ENCODE measurements around the gene DPP6. TPM values are rescaled to one million over a fixed set of nuclear protein-coding genes. Genes with fewer than 3 reads are reported as not detected.

The DPP6 gene
- total RNA-seq, 1 donor from 2014 or later, result 1.2 TPM

DNA sequence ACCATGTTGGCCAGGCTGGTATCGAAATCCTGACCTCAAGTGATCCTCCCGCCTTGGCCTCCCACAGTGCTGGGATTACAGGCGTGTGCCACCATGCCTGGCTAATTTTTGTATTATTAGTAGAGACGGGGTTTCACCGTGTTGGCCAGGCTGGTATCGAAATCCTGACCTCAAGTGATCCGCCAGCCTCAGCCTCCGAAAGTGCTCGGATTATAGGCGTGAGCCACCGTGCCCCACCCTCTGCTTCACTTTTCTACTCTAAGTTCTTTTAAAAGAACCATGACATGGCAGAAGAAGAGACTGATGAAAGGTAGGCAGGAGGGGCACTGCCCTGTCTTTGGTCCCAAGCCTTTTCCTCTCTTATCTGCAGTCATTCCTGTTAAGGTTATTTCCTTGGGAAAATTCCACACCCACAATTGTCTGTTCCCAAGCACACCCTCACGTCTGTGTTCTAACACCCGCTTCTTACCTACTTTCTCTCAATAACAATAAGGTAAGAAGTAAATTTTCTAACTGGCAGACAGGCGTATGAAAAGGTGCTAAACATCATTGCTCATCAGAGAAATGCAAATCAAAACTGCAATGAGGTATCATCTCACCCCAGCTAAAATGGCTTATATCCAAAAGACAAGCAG lies 291.7 kb downstream of the DPP6 start:
- TF ChIP-seq, protein P1, sequence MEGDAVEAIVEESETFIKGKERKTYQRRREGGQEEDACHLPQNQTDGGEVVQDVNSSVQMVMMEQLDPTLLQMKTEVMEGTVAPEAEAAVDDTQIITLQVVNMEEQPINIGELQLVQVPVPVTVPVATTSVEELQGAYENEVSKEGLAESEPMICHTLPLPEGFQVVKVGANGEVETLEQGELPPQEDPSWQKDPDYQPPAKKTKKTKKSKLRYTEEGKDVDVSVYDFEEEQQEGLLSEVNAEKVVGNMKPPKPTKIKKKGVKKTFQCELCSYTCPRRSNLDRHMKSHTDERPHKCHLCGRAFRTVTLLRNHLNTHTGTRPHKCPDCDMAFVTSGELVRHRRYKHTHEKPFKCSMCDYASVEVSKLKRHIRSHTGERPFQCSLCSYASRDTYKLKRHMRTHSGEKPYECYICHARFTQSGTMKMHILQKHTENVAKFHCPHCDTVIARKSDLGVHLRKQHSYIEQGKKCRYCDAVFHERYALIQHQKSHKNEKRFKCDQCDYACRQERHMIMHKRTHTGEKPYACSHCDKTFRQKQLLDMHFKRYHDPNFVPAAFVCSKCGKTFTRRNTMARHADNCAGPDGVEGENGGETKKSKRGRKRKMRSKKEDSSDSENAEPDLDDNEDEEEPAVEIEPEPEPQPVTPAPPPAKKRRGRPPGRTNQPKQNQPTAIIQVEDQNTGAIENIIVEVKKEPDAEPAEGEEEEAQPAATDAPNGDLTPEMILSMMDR (conservative IDR thresholded peaks at IDR 0.05; ENCODE audit: low read depth, low read length), result no peak

DNA sequence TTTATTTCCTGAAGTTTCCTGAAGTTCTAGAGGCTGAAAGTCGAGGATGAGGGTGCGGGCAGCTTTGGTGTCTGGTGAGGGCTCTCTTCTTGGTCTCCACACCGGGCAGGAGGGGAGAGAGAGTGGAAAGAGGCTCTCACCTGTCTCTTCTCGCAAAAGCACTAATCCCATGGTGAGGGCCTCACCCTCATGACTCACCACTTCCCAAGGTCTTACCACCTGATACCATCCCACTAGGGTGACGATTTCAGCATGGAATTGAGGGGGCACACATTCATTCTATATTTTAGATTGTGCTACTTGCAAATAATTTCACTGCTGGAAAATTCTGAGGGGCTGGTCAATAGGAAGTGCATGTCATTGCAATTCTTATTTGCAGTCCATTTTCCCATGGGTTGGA lies 292.9 kb downstream of the DPP6 start:
- TF ChIP-seq, protein P1 (conservative IDR thresholded peaks at IDR 0.05; ENCODE audit: low read depth, low read length), result no peak
- no peak for DNase-seq (ENCODE audit: low read depth)
- no peak overlapping the region for H3K4me3 ChIP-seq (ENCODE audit: low read depth, low read length)

More for the DNA sequence above, 291.7 kb downstream of the DPP6 start:
- no peak for DNase-seq (ENCODE audit: low read depth)
- no peak overlapping the region for H3K4me3 ChIP-seq (ENCODE audit: low read depth, low read length)

DNA sequence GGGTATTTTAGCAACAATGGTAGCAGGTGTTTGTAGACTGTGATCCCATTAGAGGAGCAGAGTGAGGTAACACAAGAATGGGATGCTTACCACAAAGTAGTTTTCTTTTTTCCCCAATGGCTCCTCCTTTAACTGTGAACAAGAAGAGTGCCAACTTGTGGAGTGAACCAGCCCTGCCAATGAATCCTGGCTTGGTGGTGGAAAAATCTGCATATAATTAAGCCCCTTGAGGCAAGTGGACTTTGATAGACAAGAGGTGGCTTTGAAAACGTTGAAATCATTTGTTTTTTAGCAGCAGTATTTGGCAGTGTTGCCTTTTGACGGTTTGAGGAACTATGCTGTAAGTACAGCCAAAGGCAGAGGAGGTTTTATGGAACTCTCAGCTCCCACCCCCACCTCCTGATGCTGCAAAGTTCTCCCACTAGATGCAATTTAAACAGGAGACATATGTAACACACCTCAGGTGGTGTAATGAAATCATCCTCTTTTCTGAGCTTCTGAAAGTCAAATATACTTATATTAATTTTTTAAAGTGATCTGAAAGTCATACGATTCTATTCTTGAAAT lies 295.6 kb downstream of the DPP6 start:
- TF ChIP-seq, protein P1 (conservative IDR thresholded peaks at IDR 0.05; ENCODE audit: low read depth, low read length), result no peak
- no peak overlapping the region for H3K4me3 ChIP-seq (ENCODE audit: low read depth, low read length)
- DNase-seq (ENCODE audit: low read depth), result no peak

DNA sequence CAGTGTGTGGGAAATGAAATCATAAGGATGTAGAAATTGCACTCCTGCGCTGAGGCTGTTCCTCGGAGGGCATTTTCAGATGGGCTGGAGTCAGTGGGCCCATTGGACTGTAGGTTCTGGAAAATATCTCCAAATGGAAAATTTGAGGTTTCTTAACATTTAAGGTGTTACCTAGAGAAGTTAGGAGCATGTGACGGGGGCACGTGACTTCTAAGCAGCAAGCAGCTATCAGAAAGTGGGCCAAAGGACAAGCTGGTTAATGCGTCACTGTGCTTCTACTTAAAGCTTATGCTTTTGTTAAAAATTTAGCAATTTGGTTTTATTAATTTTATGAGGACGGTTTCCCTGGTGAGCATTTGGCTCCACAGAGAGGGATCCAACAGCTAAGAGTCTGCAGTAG lies 298.7 kb downstream of the DPP6 start:
- TF ChIP-seq, protein P1 (conservative IDR thresholded peaks at IDR 0.05; ENCODE audit: low read depth, low read length), result no peak
- no peak overlapping the region for H3K4me3 ChIP-seq (ENCODE audit: low read depth, low read length)
- DNase-seq (ENCODE audit: low read depth), result no peak

DNA sequence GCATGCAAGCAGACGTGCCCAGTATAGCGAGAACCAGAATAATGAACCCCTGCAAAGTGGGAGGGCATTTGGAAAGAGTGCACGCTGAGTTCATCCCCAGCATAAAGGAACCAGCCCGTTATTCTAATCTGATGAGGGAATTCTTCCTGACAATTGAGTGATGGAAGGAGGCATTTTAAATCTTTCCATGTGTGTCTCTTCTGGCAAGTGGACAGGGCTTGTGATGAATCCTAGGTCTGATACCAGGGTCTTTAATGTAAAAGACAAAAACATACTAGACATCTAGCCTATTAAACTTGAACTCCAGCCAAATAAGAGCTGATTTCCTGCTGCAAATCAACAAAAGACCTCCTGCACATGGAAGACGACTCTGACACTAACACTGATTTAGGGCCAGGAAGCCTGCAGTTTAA lies 301.2 kb downstream of the DPP6 start:
- DNase-seq (ENCODE audit: low read depth), result no peak
- H3K4me3 ChIP-seq (ENCODE audit: low read depth, low read length), result no peak overlapping the region
- TF ChIP-seq, protein P1 (conservative IDR thresholded peaks at IDR 0.05; ENCODE audit: low read depth, low read length), result no peak

DNA sequence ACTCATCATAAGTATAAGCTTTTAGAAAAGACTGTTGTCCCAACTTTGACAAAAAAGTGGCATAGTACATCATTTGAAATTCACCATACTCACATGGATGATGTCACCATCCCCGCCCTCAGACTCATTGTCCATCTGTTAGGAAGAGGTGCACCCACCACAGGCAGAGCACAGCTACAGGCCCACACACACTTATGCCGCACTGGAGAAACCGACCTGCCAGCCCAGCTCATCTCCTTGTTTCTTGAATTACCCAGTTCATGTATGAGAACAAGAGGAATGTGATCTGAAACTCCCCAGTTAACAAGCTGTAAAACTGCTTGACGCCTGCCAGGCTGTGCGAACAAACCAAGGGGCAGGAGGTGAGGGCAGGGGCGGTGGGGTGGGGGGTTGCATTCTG lies 312.0 kb downstream of the DPP6 start:
- no peak overlapping the region for H3K4me3 ChIP-seq (ENCODE audit: low read depth, low read length)
- TF ChIP-seq, protein P1 (conservative IDR thresholded peaks at IDR 0.05; ENCODE audit: low read depth, low read length), result no peak
- DNase-seq (ENCODE audit: low read depth), result no peak

DNA sequence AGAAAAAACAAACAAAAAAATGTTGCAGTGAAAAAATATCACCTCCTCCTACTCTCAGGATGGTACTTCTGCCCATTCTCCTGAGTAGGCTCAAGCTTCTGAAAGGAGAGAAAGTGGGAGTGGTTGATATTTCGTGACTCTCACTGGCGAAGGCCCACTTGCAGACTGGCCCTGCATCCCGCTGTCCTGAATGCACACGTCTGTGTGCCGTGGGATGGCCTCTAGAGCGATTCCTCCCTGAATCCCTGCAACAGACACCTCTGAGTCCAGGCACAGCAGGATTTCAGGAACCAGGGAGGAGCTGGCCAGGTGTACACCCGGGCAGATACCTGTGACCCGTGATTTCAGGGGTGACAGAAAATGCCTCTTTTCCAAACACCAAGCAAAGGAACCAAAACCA lies 319.2 kb downstream of the DPP6 start:
- H3K4me3 ChIP-seq (ENCODE audit: low read depth, low read length), result no peak overlapping the region
- TF ChIP-seq, protein P1 (conservative IDR thresholded peaks at IDR 0.05; ENCODE audit: low read depth, low read length), result no peak
- DNase-seq (ENCODE audit: low read depth), result no peak
